ENCODE measurements around the gene KCNV2. TPM values are rescaled to one million over a fixed set of nuclear protein-coding genes. Genes with fewer than 3 reads are reported as not detected.
"Not testable (repeated sequence)": the region's sequence is repeated elsewhere in the genome, so short reads cannot be mapped to it uniquely, and the experiment has no call there.

The KCNV2 gene
- total RNA-seq, 4 donors from 2014 or later, result not detected

DNA sequence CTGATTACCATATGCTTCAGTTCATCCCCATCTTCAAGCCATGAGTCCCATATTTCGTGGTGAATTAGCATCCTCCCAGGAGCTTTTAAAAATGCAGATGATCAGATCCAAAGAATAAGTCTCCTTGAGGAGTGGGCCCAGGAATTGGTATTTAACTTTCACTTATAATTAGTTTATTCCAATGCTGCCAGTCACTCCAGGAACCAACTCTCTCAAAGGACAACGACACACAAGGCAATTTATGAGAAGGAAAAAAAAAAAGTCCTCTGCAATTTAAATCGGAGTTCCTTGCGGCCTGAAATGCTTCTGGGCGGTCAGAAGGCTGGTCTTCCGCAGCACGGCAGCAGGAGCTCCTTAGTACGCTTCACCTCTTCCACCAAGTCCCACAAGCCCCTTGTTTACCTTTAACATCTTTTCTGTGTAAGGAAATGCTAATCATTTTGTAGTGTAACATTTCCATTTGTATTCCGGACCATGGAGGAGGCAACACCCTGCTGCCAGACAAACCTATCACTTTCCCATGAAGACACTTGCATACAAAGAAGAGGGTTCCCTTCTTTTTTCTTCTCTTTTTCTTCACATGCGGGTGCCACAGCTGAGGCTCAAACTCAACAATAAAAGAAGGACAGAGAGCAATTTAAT, 16.3 kb upstream of the KCNV2 start:
- Histone ChIP-seq H3K4me3 (no peak overlapping the region), H3K36me3 (no peaks in the 10 kb centered on the region), H3K27me3 (no peaks in the 10 kb centered on the region), H3K9me3 (no peaks in the 10 kb centered on the region), H3K27ac (no peak overlapping the region), H3K4me1 (no peaks in the 10 kb centered on the region)
- ATAC-seq, result no peak
- 77 to 89% methylated on average over 8 to 10 of the region's 10 CpGs for WGBS, 2 donors (ENCODE audit: low coverage in 1 of 2)
- TF ChIP-seq, protein P1, sequence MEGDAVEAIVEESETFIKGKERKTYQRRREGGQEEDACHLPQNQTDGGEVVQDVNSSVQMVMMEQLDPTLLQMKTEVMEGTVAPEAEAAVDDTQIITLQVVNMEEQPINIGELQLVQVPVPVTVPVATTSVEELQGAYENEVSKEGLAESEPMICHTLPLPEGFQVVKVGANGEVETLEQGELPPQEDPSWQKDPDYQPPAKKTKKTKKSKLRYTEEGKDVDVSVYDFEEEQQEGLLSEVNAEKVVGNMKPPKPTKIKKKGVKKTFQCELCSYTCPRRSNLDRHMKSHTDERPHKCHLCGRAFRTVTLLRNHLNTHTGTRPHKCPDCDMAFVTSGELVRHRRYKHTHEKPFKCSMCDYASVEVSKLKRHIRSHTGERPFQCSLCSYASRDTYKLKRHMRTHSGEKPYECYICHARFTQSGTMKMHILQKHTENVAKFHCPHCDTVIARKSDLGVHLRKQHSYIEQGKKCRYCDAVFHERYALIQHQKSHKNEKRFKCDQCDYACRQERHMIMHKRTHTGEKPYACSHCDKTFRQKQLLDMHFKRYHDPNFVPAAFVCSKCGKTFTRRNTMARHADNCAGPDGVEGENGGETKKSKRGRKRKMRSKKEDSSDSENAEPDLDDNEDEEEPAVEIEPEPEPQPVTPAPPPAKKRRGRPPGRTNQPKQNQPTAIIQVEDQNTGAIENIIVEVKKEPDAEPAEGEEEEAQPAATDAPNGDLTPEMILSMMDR (IDR thresholded peaks at IDR 0.05), result no peak
- no peak for TF ChIP-seq POLR2AphosphoS5 (IDR thresholded peaks at IDR 0.05)
- no peak for TF ChIP-seq POLR2A (IDR thresholded peaks at IDR 0.05)
- no peak for TF ChIP-seq EP300 (IDR thresholded peaks at IDR 0.05)

DNA sequence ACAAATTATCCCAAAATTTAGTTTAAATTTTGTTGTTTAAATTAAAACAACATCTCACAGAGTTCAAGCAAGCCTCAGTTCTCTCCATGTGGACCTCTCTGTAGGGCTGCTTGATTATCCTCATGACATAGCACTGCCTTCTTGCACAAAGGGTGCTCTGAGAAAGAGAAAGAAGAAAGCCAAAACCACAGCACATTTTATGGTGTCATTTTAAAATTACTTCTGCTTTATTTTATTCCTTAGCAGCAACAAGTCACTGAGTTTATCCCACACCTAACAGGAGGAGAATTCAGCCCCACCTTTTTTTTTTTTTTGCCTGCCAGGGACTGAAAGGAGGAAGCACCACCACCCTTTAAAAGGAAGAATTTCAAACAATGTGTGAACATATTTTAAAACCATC, 12.8 kb upstream of the KCNV2 start:
- no peak for ATAC-seq
- H3K27ac ChIP-seq, result no peak overlapping the region
- no peaks in the 10 kb centered on the region for H3K36me3 ChIP-seq
- H3K9me3 ChIP-seq, result no peaks in the 10 kb centered on the region
- no peaks in the 10 kb centered on the region for H3K4me1 ChIP-seq
- H3K4me3 ChIP-seq, result no peak overlapping the region
- H3K27me3 ChIP-seq, result no peaks in the 10 kb centered on the region
- TF ChIP-seq, protein P1 (IDR thresholded peaks at IDR 0.05), result no peak
- no peak for TF ChIP-seq POLR2AphosphoS5 (IDR thresholded peaks at IDR 0.05)
- TF ChIP-seq POLR2A (IDR thresholded peaks at IDR 0.05), result no peak
- TF ChIP-seq EP300 (IDR thresholded peaks at IDR 0.05), result no peak

DNA sequence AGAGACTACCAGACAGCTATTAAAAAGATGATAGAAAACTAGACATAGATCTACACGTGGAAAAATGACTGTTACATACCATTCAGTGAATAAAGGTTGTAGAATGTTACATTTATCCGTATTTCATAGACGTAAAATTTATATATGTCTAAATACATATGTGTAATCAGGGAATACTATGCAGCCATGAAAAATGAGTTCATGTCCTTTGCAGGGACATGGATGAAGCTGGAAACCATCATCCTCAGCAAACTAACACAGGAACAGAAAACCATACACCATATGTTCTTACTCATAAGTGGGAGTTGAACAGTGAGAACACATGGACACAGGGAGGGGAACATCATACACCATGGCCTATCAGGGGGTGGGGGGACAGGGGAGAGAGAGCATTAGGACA, 10.1 kb upstream of the KCNV2 start:
- H3K36me3 ChIP-seq, ATAC-seq, H3K9me3 ChIP-seq, H3K27me3 ChIP-seq, H3K4me1 ChIP-seq, H3K27ac ChIP-seq, H3K4me3 ChIP-seq: not testable (repeated sequence)
- 94 to 100% methylated on average over 3 of the region's 3 CpGs for WGBS, 2 donors (ENCODE audit: low coverage in 1 of 2)

DNA sequence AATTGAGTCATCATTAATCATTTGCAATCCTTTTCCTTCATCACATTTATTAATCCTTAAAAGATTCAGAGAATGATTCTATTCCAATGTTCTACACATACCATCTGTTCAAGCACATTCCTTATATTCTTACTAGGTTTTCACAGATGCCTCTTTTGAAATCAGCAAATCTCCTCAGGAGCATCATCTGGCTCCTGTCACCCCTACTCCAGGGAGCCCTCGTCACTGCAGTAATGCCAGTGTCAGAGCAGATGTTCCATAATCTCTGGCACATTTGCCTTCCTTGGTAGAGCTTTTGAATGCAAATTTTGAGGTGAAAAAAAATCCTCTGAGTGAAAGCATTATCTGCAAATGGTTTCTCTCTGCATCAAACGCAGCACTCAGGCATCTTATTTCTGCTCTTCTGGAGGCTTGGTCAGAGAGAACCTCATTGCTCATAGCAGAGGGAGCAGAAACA, 7.6 kb upstream of the KCNV2 start:
- ATAC-seq, result no peak

DNA sequence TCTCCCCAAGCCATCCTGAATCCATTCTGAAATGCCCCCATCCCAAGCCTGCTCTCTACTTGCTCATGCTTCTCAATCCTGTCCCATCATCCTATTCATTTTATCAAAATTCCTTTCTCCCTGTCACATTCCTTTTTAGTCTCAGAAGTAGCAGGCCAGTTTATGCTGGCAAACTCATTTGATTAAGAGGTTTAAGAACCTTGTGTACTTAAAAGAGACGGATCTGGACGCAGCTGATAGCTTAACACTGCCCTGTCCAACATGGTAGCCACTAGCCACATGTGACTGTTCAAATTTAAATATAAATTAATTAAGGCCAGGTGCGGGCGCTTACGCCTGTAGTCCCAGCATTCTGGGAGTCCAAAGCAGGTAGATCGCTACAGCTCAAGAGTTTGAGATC, 5.6 kb upstream of the KCNV2 start:
- H3K4me3 ChIP-seq, result no peak overlapping the region
- H3K9me3 ChIP-seq, result no peaks in the 10 kb centered on the region
- TF ChIP-seq POLR2AphosphoS5 (IDR thresholded peaks at IDR 0.05) (no peak), POLR2A (IDR thresholded peaks at IDR 0.05) (no peak), EP300 (IDR thresholded peaks at IDR 0.05) (no peak)
- TF ChIP-seq, protein P1 (IDR thresholded peaks at IDR 0.05), result no peak
- no peaks in the 10 kb centered on the region for H3K36me3 ChIP-seq
- no peak for ATAC-seq
- no peaks in the 10 kb centered on the region for H3K4me1 ChIP-seq
- WGBS, 2 donors (ENCODE audit: low coverage in 1 of 2), result 60 to 80% methylated on average over 1 of the region's 6 CpGs
- no peak overlapping the region for H3K27ac ChIP-seq
- H3K27me3 ChIP-seq, result no peaks in the 10 kb centered on the region

More for the DNA sequence above, 7.6 kb upstream of the KCNV2 start:
- Histone ChIP-seq H3K4me3 (no peak overlapping the region), H3K4me1 (no peaks in the 10 kb centered on the region), H3K36me3 (no peaks in the 10 kb centered on the region), H3K9me3 (no peaks in the 10 kb centered on the region), H3K27ac (no peak overlapping the region), H3K27me3 (no peaks in the 10 kb centered on the region)
- 50 to 57% methylated on average over 1 to 2 of the region's 2 CpGs for WGBS, 2 donors (ENCODE audit: low coverage in 1 of 2)
- TF ChIP-seq EP300 (IDR thresholded peaks at IDR 0.05) (no peak), POLR2A (IDR thresholded peaks at IDR 0.05) (no peak), POLR2AphosphoS5 (IDR thresholded peaks at IDR 0.05) (no peak)
- TF ChIP-seq, protein P1 (IDR thresholded peaks at IDR 0.05), result no peak

Data from gastroesophageal sphincter (tissue), 4 donors.